Neural cell (in vitro differentiated cells): Measurements from ENCODE around the gene CCDC88A. TPM values are rescaled to one million over a fixed set of nuclear protein-coding genes. Genes with fewer than 3 reads are reported as not detected.
"Not testable (repeated sequence)": the region's sequence is repeated elsewhere in the genome, so short reads cannot be mapped to it uniquely, and the experiment has no call there.

Experiments used
- H2AFZ ChIP-seq: fragments of 200-600, 300-800 bp; sonication (generic), shearing (Covaris generic); 2 replicates; pipeline ENCODE4 v1.6.0; 2014; ENCODE audit warnings: low read depth, mild to moderate bottlenecking, antibody characterized with exemption, low read length, moderate library complexity
- H3F3A ChIP-seq: fragments of 200-600 bp; shearing (Covaris generic); 2 replicates; pipeline ENCODE4 v1.6.1; 2016; ENCODE audit warnings: mild to moderate bottlenecking, moderate library complexity, mixed read lengths, antibody characterized with exemption, low read length; ENCODE audit not compliant: insufficient read depth, poor library complexity, severe bottlenecking
- H3K27ac ChIP-seq: fragments of 200-600, 300-800 bp; sonication (generic), shearing (Covaris generic); 2 replicates; pipeline ENCODE4 v1.5.1; 2014; ENCODE audit warnings: mild to moderate bottlenecking, low read length, moderate library complexity
- H3K27me3 ChIP-seq: fragments of 300-800, 200-600 bp; sonication (generic), shearing (Covaris generic); 2 replicates; pipeline ENCODE4 v1.6.0; 2014; ENCODE audit warnings: mild to moderate bottlenecking, low read depth, low read length, moderate library complexity; ENCODE audit not compliant: insufficient read depth
- H3K36me3 ChIP-seq: fragments of 300-800, 200-600 bp; sonication (generic), shearing (Covaris generic); 2 replicates; pipeline ENCODE4 v1.5.1; 2014; ENCODE audit warnings: mild to moderate bottlenecking, antibody characterized with exemption, low read length, moderate library complexity; ENCODE audit not compliant: insufficient read depth
- H3K4me2 ChIP-seq: fragments of 300-800, 200-600 bp; sonication (generic), shearing (Covaris generic); 2 replicates; pipeline ENCODE4 v1.6.0; 2014; ENCODE audit warnings: mild to moderate bottlenecking, low read length
- H3K4me3 ChIP-seq: fragments of 300-800, 200-600 bp; sonication (generic), shearing (Covaris generic); 2 replicates; pipeline ENCODE4 v1.5.1; 2014; ENCODE audit warnings: mild to moderate bottlenecking, low read length, moderate library complexity
- H3K79me2 ChIP-seq: fragments of 200-600 bp; shearing (Covaris generic); replicated peaks from 2 replicates; pipeline ENCODE4 v1.6.0; 2014; ENCODE audit warnings: mild to moderate bottlenecking, low read length, moderate library complexity; ENCODE audit not compliant: insufficient read depth
- H3K9ac ChIP-seq: fragments of 300-800, 200-600 bp; sonication (generic), shearing (Covaris generic); 2 replicates; pipeline ENCODE4 v1.6.1; 2016; ENCODE audit warnings: mild to moderate bottlenecking, low read length, mixed read lengths
- H3K9me2 ChIP-seq: fragments of 200-600 bp; shearing (Covaris generic); 2 replicates; pipeline ENCODE4 v1.6.1; 2016; ENCODE audit warnings: mild to moderate bottlenecking, low read length, mixed read lengths; ENCODE audit not compliant: insufficient read depth
- H3K9me3 ChIP-seq: fragments of 200-600, 300-800 bp; sonication (generic), shearing (Covaris generic); 2 replicates; pipeline ENCODE4 v1.6.1; 2016; ENCODE audit warnings: mild to moderate bottlenecking, mixed run types, low read length, moderate library complexity, mixed read lengths
- H4K20me1 ChIP-seq: fragments of 200-600 bp; shearing (Covaris generic); 2 replicates; pipeline ENCODE4 v1.6.1; 2016; ENCODE audit warnings: mild to moderate bottlenecking, mixed run types; ENCODE audit not compliant: insufficient read depth
- CTCF ChIP-seq: fragments of 450-650 bp; IDR thresholded peaks from 2 replicates; pipeline ENCODE4 v1.5.1; 2014; ENCODE audit warnings: antibody characterized with exemption, mild to moderate bottlenecking, moderate library complexity; ENCODE audit not compliant: poor library complexity, severe bottlenecking
- EP300 ChIP-seq: fragments of 450-650 bp; conservative IDR thresholded peaks from 2 replicates; pipeline ENCODE4 v1.6.1; 2014; ENCODE audit warnings: antibody characterized with exemption, mild to moderate bottlenecking, moderate library complexity; ENCODE audit not compliant: poor library complexity, severe bottlenecking
- EZH2 ChIP-seq: fragments of 200-600, 300-800 bp; shearing (Covaris generic), sonication (generic); IDR thresholded peaks from 2 replicates; pipeline ENCODE4 v1.6.1; 2014; ENCODE audit warnings: antibody characterized with exemption, low read length, borderline replicate concordance, mild to moderate bottlenecking; ENCODE audit not compliant: insufficient read depth, poor library complexity, severe bottlenecking
- MXI1 ChIP-seq: fragments of 450-650 bp; conservative IDR thresholded peaks from 2 replicates; pipeline ENCODE4 v1.6.1; 2014; ENCODE audit warnings: antibody characterized with exemption, mild to moderate bottlenecking; ENCODE audit not compliant: poor library complexity, severe bottlenecking
- POLR2AphosphoS5 ChIP-seq: IDR thresholded peaks from 2 replicates; pipeline ENCODE4 v1.6.1; 2012
- RAD21 ChIP-seq: fragments of 450-650 bp; conservative IDR thresholded peaks from 2 replicates; pipeline ENCODE4 v1.6.1; 2014; ENCODE audit warnings: antibody characterized with exemption, mild to moderate bottlenecking, moderate library complexity
- REST ChIP-seq: IDR thresholded peaks from 2 replicates; pipeline ENCODE4 v1.6.1; 2012; ENCODE audit warnings: borderline replicate concordance
- SMC3 ChIP-seq: fragments of 450-650 bp; conservative IDR thresholded peaks from 2 replicates; pipeline ENCODE4 v1.6.1; 2014; ENCODE audit warnings: antibody characterized with exemption, mild to moderate bottlenecking, moderate library complexity; ENCODE audit not compliant: poor library complexity
- TAF1 ChIP-seq: IDR thresholded peaks from 2 replicates; pipeline ENCODE4 v1.6.1; 2012; ENCODE audit warnings: low read depth
- polyA plus RNA-seq: library from polyadenylated mRNA; depleted of rRNA; stranded (reverse); fragments of >200 nt; gene quantifications from 2 replicates; pipeline ENCODE4 v1.2.3, GENCODE V29; 2014

Gene CCDC88A
- polyA plus RNA-seq, 1 donor from 2014 or later = 224 TPM

- H3K9ac ChIP-seq = no peak overlapping the region
- H3K9me3 ChIP-seq = no peaks in the 10 kb centered on the region
- no peak for TF ChIP-seq SMC3
- TF ChIP-seq POLR2AphosphoS5 = no peak
- TF ChIP-seq EP300 = no peak
- TF ChIP-seq EZH2 = no peak
- no peak for TF ChIP-seq REST
- no peak for TF ChIP-seq MXI1
- no peak for TF ChIP-seq RAD21
- TF ChIP-seq TAF1 = no peak
- TF ChIP-seq CTCF = no peak
- no peaks in the 10 kb centered on the region for H3K79me2 ChIP-seq
- H3K36me3 ChIP-seq = no peaks in the 10 kb centered on the region
- H3K4me3 ChIP-seq = no peak overlapping the region
- no peak overlapping the region for H3K4me2 ChIP-seq
- H4K20me1 ChIP-seq = no peaks in the 10 kb centered on the region
- H3K27ac ChIP-seq = no peak overlapping the region
- no peaks in the 10 kb centered on the region for H3K27me3 ChIP-seq
- H2AFZ ChIP-seq = no peak overlapping the region
- no peaks in the 10 kb centered on the region for H3K9me2 ChIP-seq
- no peaks in the 10 kb centered on the region for H3F3A ChIP-seq
These were observed 136.6 kb downstream of the CCDC88A start for GRCh38 chr2:55283083-55283482.

GRCh38 chr2:55282110-55282917 is 137.3 kb downstream of the CCDC88A start:
- H3K9ac ChIP-seq = peak overlapping the region; percentile 44
- no peaks in the 10 kb centered on the region for H3K9me2 ChIP-seq
- no peak overlapping the region for H2AFZ ChIP-seq

GRCh38 chr2:55280851-55281546 is 138.7 kb downstream of the CCDC88A start:
- H3K27ac ChIP-seq, H3K4me3 ChIP-seq: not testable (repeated sequence)

More at GRCh38 chr2:55282110-55282917, 137.3 kb downstream of the CCDC88A start:
- no peaks in the 10 kb centered on the region for H3F3A ChIP-seq
- H3K36me3 ChIP-seq = no peaks in the 10 kb centered on the region
- H3K27ac ChIP-seq = no peak overlapping the region
- no peak overlapping the region for H3K4me2 ChIP-seq
- H3K27me3 ChIP-seq = no peaks in the 10 kb centered on the region
- peak overlapping the region; percentile 65 for H3K4me3 ChIP-seq
- H3K9me3 ChIP-seq = no peaks in the 10 kb centered on the region
- no peaks in the 10 kb centered on the region for H3K79me2 ChIP-seq
- TF ChIP-seq POLR2AphosphoS5 (peak; percentile 43), EZH2 (no peak), MXI1 (no peak), TAF1 (no peak), RAD21 (no peak), CTCF (no peak)
- H4K20me1 ChIP-seq = no peaks in the 10 kb centered on the region

GRCh38 chr2:55279859-55280424 is 139.7 kb downstream of the CCDC88A start:
- H3K9ac ChIP-seq, H3K4me2 ChIP-seq, H3K79me2 ChIP-seq, H3K27me3 ChIP-seq, H4K20me1 ChIP-seq, H3K27ac ChIP-seq, H3K9me3 ChIP-seq, H3K4me3 ChIP-seq, H2AFZ ChIP-seq, H3K36me3 ChIP-seq, H3K9me2 ChIP-seq, H3F3A ChIP-seq: not testable (repeated sequence)

More at GRCh38 chr2:55280851-55281546, 138.7 kb downstream of the CCDC88A start:
- H3K9me3 ChIP-seq, H3K79me2 ChIP-seq, H3K4me2 ChIP-seq, H2AFZ ChIP-seq, H3F3A ChIP-seq, H3K27me3 ChIP-seq, H3K9me2 ChIP-seq, H3K9ac ChIP-seq, H3K36me3 ChIP-seq, H4K20me1 ChIP-seq: not testable (repeated sequence)
